Lower lobe of right lung (tissue), 2 donors: Measurements from ENCODE around the gene STOX2. TPM values are rescaled to one million over a fixed set of nuclear protein-coding genes. Genes with fewer than 3 reads are reported as not detected.

Experiments used
- ATAC-seq, 2 donors: fragments of 200-7000 bp; cut with Tn5 transposase; one replicate each; pipeline ENCODE4 v1.9.1; 2020 to 2022; ENCODE audit warnings: mild to moderate bottlenecking in 2 of 2, moderate library complexity in 2 of 2
- DNase-seq: peaks from one replicate; pipeline ENCODE4 v3.0.0-alpha.2; 2020
- H3K27ac ChIP-seq: fragments of 200-600 bp; one replicate; pipeline ENCODE4 v1.8.0; 2022
- H3K27me3 ChIP-seq: fragments of 200-600 bp; one replicate; pipeline ENCODE4 v1.8.0; 2022; ENCODE audit warnings: low read depth
- H3K36me3 ChIP-seq: fragments of 200-600 bp; one replicate; pipeline ENCODE4 v1.8.0; 2022; ENCODE audit warnings: mild to moderate bottlenecking
- H3K4me1 ChIP-seq: fragments of 200-600 bp; one replicate; pipeline ENCODE4 v1.8.0; 2022
- H3K4me3 ChIP-seq: fragments of 200-600 bp; one replicate; pipeline ENCODE4 v1.8.0; 2022; ENCODE audit warnings: mild to moderate bottlenecking
- H3K9me3 ChIP-seq: fragments of 200-600 bp; one replicate; pipeline ENCODE4 v1.8.0; 2022
- intact Hi-C: fragments of 100-400 bp; cut with DNase I; formaldehyde crosslinking; loops from one replicate; pipeline ENCODE4 v1.11.0; 2022
- total RNA-seq: library from RNA; stranded (reverse); fragmentation: NEBNext Ultra II Directional; extraction: Animal tissue kit (Norgen Biotek cat#: 25700); gene quantifications from one replicate; pipeline ENCODE4 v1.2.1, GENCODE V29; 2021
- TF ChIP-seq, protein P1 (sequence below): fragments of 200-600 bp; IDR thresholded peaks from one replicate; pipeline ENCODE4 v1.8.0; 2022; ENCODE audit warnings: antibody characterized with exemption, mild to moderate bottlenecking
- donor health status: DM: no; HTN: yes; CAD: no; lungs with severe emphysema.

Gene STOX2
- total RNA-seq, 1 donor from 2014 or later: 12.8 TPM

DNA sequence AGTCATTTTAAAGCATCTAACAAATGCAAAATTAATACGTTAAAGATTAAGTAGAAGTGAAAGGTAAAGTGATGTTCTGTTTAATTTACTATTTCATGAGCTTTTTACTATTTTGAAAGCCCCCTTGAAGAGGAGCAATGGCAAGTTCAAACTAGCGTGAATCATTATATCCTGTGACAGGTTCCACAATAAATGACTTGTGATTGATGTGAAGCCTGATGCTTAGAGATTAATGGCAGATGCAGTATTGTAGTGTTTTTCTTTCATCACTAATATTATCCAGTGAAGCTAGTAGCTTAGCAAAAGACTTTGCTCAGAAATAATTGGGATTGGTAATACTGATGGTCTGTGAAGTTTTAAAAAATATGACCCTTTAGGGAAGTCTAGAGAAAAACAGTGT is 57.3 kb downstream of the STOX2 start:
- TF ChIP-seq, protein P1, sequence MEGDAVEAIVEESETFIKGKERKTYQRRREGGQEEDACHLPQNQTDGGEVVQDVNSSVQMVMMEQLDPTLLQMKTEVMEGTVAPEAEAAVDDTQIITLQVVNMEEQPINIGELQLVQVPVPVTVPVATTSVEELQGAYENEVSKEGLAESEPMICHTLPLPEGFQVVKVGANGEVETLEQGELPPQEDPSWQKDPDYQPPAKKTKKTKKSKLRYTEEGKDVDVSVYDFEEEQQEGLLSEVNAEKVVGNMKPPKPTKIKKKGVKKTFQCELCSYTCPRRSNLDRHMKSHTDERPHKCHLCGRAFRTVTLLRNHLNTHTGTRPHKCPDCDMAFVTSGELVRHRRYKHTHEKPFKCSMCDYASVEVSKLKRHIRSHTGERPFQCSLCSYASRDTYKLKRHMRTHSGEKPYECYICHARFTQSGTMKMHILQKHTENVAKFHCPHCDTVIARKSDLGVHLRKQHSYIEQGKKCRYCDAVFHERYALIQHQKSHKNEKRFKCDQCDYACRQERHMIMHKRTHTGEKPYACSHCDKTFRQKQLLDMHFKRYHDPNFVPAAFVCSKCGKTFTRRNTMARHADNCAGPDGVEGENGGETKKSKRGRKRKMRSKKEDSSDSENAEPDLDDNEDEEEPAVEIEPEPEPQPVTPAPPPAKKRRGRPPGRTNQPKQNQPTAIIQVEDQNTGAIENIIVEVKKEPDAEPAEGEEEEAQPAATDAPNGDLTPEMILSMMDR: no peak
- Histone ChIP-seq H3K4me1 (peaks cover 5% of the 10 kb centered on the region), H3K9me3 (no peaks in the 10 kb centered on the region), H3K4me3 (no peak overlapping the region), H3K36me3 (no peaks in the 10 kb centered on the region), H3K27ac (no peak overlapping the region), H3K27me3 (no peaks in the 10 kb centered on the region)
- intact Hi-C loops: no loop called here
- no peak for ATAC-seq
- no peak for DNase-seq

DNA sequence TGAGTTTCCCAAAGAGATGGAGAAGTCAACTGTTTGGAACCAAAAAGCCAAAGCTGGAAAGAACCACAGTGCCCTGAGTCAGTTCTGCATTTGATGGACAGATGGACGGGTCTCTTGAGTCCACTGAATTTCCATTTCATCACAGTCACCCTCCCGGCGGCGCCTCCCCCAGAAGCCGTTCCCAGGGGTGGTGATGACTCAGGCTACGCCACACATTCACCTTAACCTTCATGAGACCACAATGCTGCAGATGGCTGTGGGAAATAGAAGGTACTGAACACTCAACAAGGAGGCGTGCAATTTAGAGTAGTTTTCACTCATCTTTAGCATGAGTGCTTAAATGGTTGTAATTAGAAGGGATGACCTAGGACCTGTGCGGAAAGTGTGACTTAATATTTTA is 61.3 kb downstream of the STOX2 start:
- DNase-seq: no peak
- no peaks in the 10 kb centered on the region for H3K36me3 ChIP-seq
- no peak overlapping the region for H3K27ac ChIP-seq
- H3K27me3 ChIP-seq: no peaks in the 10 kb centered on the region
- H3K9me3 ChIP-seq: no peaks in the 10 kb centered on the region
- no peak overlapping the region for H3K4me3 ChIP-seq
- peaks cover 4% of the 10 kb centered on the region for H3K4me1 ChIP-seq
- ATAC-seq: no peak
- intact Hi-C loops: no loop called here
- TF ChIP-seq, protein P1: no peak

DNA sequence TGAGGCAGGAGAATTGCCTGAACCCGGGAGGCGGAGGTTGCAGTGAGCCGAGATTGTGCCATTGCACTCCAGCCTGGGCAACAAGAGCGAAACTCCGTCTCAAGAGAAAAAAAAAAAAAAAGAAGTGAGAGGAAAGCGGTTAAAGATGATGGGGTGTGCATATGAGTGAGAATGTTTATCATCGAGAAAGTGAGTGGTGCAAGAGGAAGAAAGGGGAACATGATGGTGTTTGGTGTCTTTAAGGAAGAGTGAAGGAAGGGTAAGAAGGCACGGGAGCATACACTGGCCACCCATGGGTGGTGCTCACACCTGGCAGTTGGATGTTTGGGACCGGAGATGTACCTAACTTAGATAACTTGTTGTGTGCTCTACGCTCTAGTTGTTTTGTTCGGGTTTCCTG is 62.2 kb downstream of the STOX2 start:
- no peak overlapping the region for H3K4me3 ChIP-seq
- no peaks in the 10 kb centered on the region for H3K27me3 ChIP-seq
- no peak overlapping the region for H3K27ac ChIP-seq
- TF ChIP-seq, protein P1: no peak
- ATAC-seq (no peak), DNase-seq (no peak)
- intact Hi-C loops: no loop called here
- H3K4me1 ChIP-seq: no peaks in the 10 kb centered on the region
- H3K36me3 ChIP-seq: no peaks in the 10 kb centered on the region
- H3K9me3 ChIP-seq: no peaks in the 10 kb centered on the region

DNA sequence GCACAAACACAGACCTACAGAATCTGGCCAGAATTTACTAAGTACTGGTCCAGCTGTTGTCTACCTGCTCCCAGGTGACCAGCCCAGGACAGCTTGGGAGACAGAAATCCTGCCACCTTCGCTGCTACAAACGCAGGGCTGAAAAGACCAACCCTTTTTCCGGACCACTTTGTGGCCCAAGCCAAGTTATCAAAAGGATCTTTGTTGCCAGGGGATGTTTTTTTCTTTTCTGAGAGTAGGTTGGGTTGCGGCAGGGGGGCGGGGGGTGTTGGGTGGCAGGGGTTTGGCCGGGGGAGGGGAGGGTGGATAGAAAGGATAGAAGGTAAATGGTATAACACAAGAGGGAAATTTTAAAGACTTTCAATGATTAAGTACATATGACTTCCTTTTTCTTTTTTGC is 63.4 kb downstream of the STOX2 start:
- Histone ChIP-seq H3K4me1 (no peaks in the 10 kb centered on the region), H3K27ac (no peak overlapping the region), H3K36me3 (no peaks in the 10 kb centered on the region), H3K27me3 (no peaks in the 10 kb centered on the region), H3K9me3 (peaks cover 4% of the 10 kb centered on the region), H3K4me3 (no peak overlapping the region)
- TF ChIP-seq, protein P1: no peak
- ATAC-seq (no peak), DNase-seq (no peak)
- intact Hi-C loops: no loop called here

DNA sequence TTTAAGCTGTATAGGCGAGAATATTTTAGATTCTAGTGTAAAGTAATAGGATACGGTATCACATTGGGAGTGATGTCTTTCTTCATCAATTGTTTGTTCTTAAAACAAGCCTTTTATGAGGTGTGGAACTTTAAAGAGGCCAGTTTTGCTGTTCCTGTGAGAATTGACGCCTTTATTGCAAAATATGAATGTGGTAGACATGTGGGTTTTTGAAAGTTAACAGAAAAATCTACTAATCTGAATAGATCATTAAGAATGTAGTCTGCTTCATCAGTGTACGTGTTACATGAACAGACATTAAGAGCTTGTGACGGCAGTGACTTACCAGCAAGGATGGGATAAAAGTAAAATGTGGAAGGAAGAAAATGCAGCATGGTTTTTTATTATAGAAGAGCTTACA is 63.8 kb downstream of the STOX2 start:
- TF ChIP-seq, protein P1: no peak
- peaks cover 8% of the 10 kb centered on the region for H3K9me3 ChIP-seq
- H3K27me3 ChIP-seq: no peaks in the 10 kb centered on the region
- ATAC-seq: no peak
- H3K4me3 ChIP-seq: no peak overlapping the region
- H3K27ac ChIP-seq: no peak overlapping the region
- H3K4me1 ChIP-seq: no peaks in the 10 kb centered on the region
- intact Hi-C loops: no loop called here
- no peak for DNase-seq
- H3K36me3 ChIP-seq: no peaks in the 10 kb centered on the region

DNA sequence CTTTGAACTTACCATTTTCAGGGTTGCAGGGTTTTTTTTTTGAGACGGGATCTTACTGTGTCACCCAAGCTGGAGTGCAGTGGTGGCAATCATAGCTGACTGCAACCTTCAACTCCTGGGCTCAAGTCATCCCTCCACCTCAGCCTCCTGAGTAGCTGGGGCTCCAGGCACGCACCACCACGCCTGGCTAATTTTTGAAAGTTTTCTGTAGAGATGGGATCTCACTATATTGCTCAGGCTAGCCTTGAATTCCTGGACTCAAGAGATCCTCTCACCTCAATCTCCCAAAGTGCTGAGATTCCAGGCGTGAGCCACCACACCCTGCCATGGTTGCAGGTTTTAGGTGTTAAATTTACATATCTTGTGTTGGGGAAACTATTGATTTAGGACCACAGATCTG is 64.5 kb downstream of the STOX2 start:
- intact Hi-C loops: no loop called here
- TF ChIP-seq, protein P1: no peak
- Histone ChIP-seq H3K27me3 (no peaks in the 10 kb centered on the region), H3K4me3 (no peak overlapping the region), H3K4me1 (no peaks in the 10 kb centered on the region), H3K27ac (no peak overlapping the region), H3K36me3 (no peaks in the 10 kb centered on the region), H3K9me3 (peaks cover 10% of the 10 kb centered on the region)
- ATAC-seq (no peak), DNase-seq (no peak)
